Measurements from ENCODE around the gene SBF2.
"Not testable (repeated sequence)": the region's sequence is repeated elsewhere in the genome, so short reads cannot be mapped to it uniquely, and the experiment has no call there.

The SBF2 gene

GRCh38 chr11:9903579-9903978 lies 390.4 kb downstream of the SBF2 start:
- no peak for TF ChIP-seq CTCF (IDR thresholded peaks at IDR 0.05; ENCODE audit: borderline replicate concordance, insufficient read depth, low read depth, low read length)
- H3K4me3 ChIP-seq (ENCODE audit: low read depth, low read length): no peak overlapping the region

GRCh38 chr11:9901943-9902342 lies 392.1 kb downstream of the SBF2 start:
- H3K4me3 ChIP-seq (ENCODE audit: low read depth, low read length): no peak overlapping the region
- no peak for TF ChIP-seq CTCF (IDR thresholded peaks at IDR 0.05; ENCODE audit: borderline replicate concordance, insufficient read depth, low read depth, low read length)

DNA sequence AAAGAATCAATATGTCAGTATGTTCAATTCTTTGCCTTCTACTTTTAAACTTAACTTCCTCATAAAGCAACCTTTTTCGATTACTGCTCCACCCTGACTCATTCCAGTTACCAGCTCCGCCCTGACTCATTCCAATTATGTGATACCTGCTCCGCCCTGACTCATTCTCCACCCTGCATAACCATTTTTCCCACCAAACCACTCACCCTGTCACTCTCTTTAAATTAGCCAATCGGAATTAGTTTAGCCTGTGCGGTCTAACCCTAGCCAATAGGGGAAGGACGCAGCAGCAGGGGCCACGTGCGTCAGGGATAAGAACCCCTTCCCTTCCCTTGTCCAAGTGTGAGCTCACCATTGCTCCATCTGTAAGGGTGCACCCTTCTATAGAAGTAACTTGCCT lies 393.8 kb downstream of the SBF2 start:
- not testable (repeated sequence) for H3K4me3 ChIP-seq (ENCODE audit: low read depth, low read length)

- no peak for TF ChIP-seq CTCF (IDR thresholded peaks at IDR 0.05; ENCODE audit: borderline replicate concordance, insufficient read depth, low read depth, low read length)
- H3K4me3 ChIP-seq (ENCODE audit: low read depth, low read length): no peak overlapping the region
Measured at GRCh38 chr11:9899676-9900075, 394.3 kb downstream of the SBF2 start.

DNA sequence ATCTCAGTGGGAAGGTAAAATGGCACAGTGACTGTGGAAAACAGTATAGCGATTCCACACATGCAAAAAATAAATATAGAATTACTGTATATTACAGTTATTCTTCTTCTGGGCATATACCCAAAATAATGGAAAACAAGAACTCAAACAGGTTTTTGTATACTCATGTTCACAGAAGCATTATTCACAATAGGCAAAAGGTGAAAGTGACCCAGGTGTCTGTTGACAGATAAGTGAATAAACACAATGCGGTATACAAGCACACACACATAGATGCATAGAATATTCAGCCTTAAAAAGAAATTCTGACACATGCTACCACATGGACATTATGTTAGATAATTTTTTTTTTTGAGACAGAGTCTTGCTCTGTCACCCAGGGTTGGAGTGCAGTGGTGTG lies 397.1 kb downstream of the SBF2 start:
- no peak overlapping the region for H3K4me3 ChIP-seq (ENCODE audit: low read depth, low read length)
- TF ChIP-seq CTCF (IDR thresholded peaks at IDR 0.05; ENCODE audit: borderline replicate concordance, insufficient read depth, low read depth, low read length): no peak

GRCh38 chr11:9895006-9895405 lies 399.0 kb downstream of the SBF2 start:
- TF ChIP-seq CTCF (IDR thresholded peaks at IDR 0.05; ENCODE audit: borderline replicate concordance, insufficient read depth, low read depth, low read length): no peak
- H3K4me3 ChIP-seq (ENCODE audit: low read depth, low read length): no peak overlapping the region

DNA sequence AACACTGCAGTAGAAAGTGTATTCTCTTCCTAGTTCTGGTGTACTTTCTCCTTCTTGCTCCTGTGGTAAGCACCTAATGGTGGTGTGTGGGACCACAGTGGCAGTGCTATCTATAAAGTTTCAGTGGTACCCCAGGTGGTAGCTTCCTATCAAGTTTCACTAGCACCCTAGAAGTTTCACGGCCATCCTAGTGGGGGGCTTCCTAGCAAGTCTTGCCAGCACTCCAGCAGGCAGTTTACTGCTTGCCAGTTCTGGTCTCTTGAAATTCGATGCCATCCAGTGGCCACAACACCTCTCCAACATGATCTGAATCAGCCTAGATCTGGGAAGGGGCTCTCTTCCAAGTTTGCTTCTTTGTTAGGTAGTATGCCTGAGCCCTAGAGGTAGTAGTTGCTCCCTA lies 400.5 kb downstream of the SBF2 start:
- TF ChIP-seq CTCF (IDR thresholded peaks at IDR 0.05; ENCODE audit: borderline replicate concordance, insufficient read depth, low read depth, low read length): no peak
- H3K4me3 ChIP-seq (ENCODE audit: low read depth, low read length): no peak overlapping the region

GRCh38 chr11:9888938-9889337 lies 405.1 kb downstream of the SBF2 start:
- H3K4me3 ChIP-seq (ENCODE audit: low read depth, low read length): no peak overlapping the region
- no peak for TF ChIP-seq CTCF (IDR thresholded peaks at IDR 0.05; ENCODE audit: borderline replicate concordance, insufficient read depth, low read depth, low read length)
